Loucy (cell line): ENCODE data around the gene PRR29.
"Not testable (repeated sequence)": the region's sequence is repeated elsewhere in the genome, so short reads cannot be mapped to it uniquely, and the experiment has no call there.

ENCODE experiments used
- H2AFZ ChIP-seq: fragments of 200-600 bp; sonication (generic); 2 replicates; pipeline ENCODE4 v1.6.0; 2016; ENCODE audit warnings: antibody characterized with exemption, mild to moderate bottlenecking, low read length, moderate library complexity
- H3F3A ChIP-seq: fragments of 200-600 bp; 2 replicates; pipeline ENCODE4 v1.6.0; 2016; ENCODE audit warnings: antibody characterized with exemption, low read depth, mild to moderate bottlenecking
- H3K27me3 ChIP-seq: fragments of 200-600 bp; sonication (generic); 2 replicates; pipeline ENCODE4 v1.6.1; 2014; ENCODE audit warnings: low read length, mild to moderate bottlenecking; ENCODE audit not compliant: insufficient read depth, poor library complexity, severe bottlenecking
- H3K36me3 ChIP-seq: fragments of 200-600 bp; sonication (generic); 2 replicates; pipeline ENCODE4 v1.6.1; 2016; ENCODE audit warnings: low read length; ENCODE audit not compliant: insufficient read depth
- H3K4me1 ChIP-seq: fragments of 200-600 bp; sonication (generic); 2 replicates; pipeline ENCODE4 v1.5.1; 2014; ENCODE audit warnings: low read length, mild to moderate bottlenecking; ENCODE audit not compliant: insufficient read depth, poor library complexity, severe bottlenecking
- H3K4me2 ChIP-seq: fragments of 200-600 bp; sonication (generic); 2 replicates; pipeline ENCODE4 v1.6.0; 2014; ENCODE audit warnings: antibody characterized with exemption, low read length, low read depth, mild to moderate bottlenecking; ENCODE audit not compliant: poor library complexity, severe bottlenecking
- H3K4me3 ChIP-seq: fragments of 200-600 bp; sonication (generic); 2 replicates; pipeline ENCODE4 v1.5.1; 2014; ENCODE audit warnings: low read length, mild to moderate bottlenecking, mixed read lengths; ENCODE audit not compliant: poor library complexity, severe bottlenecking
- H3K79me2 ChIP-seq: fragments of 200-600 bp; sonication (generic); 2 replicates; pipeline ENCODE4 v1.6.1; 2014; ENCODE audit warnings: low read length; ENCODE audit not compliant: insufficient read depth
- H3K9ac ChIP-seq: fragments of 200-600 bp; sonication (generic); 2 replicates; pipeline ENCODE4 v1.6.0; 2014; ENCODE audit warnings: mild to moderate bottlenecking, low read depth, low read length, moderate library complexity; ENCODE audit not compliant: poor library complexity, severe bottlenecking
- H3K9me2 ChIP-seq: fragments of 200-600 bp; sonication (generic); replicated peaks from 2 replicates; pipeline ENCODE4 v1.6.1; 2016; ENCODE audit warnings: low read depth, low read length, mixed read lengths
- H3K9me3 ChIP-seq: fragments of 200-600 bp; sonication (generic); 2 replicates; pipeline ENCODE4 v1.6.1; 2014; ENCODE audit warnings: mild to moderate bottlenecking, antibody characterized with exemption, low read length, low read depth; ENCODE audit not compliant: insufficient read depth
- H4K20me1 ChIP-seq: fragments of 200-600 bp; sonication (generic); 2 replicates; pipeline ENCODE4 v1.6.0; 2014; ENCODE audit warnings: antibody characterized with exemption, low read length, mild to moderate bottlenecking; ENCODE audit not compliant: insufficient read depth, poor library complexity, severe bottlenecking
- CTCF ChIP-seq: fragments of 200-600 bp; sonication (generic); conservative IDR thresholded peaks from 2 replicates; pipeline ENCODE4 v1.5.1; 2014; ENCODE audit warnings: mild to moderate bottlenecking, antibody characterized with exemption, low read length
- EZH2phosphoT487 ChIP-seq: fragments of 200-600 bp; IDR thresholded peaks from 2 replicates; pipeline ENCODE4 v1.6.1; 2018; ENCODE audit warnings: antibody characterized with exemption, mild to moderate bottlenecking, moderate library complexity, borderline replicate concordance

The PRR29 gene

GRCh38 chr17:64005734-64006167, 7.6 kb downstream of the PRR29 start:
- peaks cover 4% of the 10 kb centered on the region for H4K20me1 ChIP-seq
- no peak overlapping the region for H3K4me2 ChIP-seq
- H3K79me2 ChIP-seq = peaks cover 42% of the 10 kb centered on the region
- peaks cover 33% of the 10 kb centered on the region for H3K4me1 ChIP-seq
- H3K9ac ChIP-seq = no peak overlapping the region
- H2AFZ ChIP-seq = no peak overlapping the region
- TF ChIP-seq CTCF (no peak), EZH2phosphoT487 (no peak)
- H3K27me3 ChIP-seq = no peaks in the 10 kb centered on the region
- H3K9me3 ChIP-seq = no peaks in the 10 kb centered on the region; the same call in 1 of the 2 replicates
- peaks cover 37% of the 10 kb centered on the region; the same call in 1 of the 2 replicates for H3K36me3 ChIP-seq
- no peaks in the 10 kb centered on the region for H3F3A ChIP-seq
- H3K9me2 ChIP-seq = no peaks in the 10 kb centered on the region
- H3K4me3 ChIP-seq = no peak overlapping the region

GRCh38 chr17:64006361-64007088, 8.4 kb downstream of the PRR29 start:
- no peak overlapping the region for H3K4me2 ChIP-seq
- no peak overlapping the region for H3K9ac ChIP-seq
- no peaks in the 10 kb centered on the region for H3F3A ChIP-seq
- peaks cover 4% of the 10 kb centered on the region for H4K20me1 ChIP-seq
- H2AFZ ChIP-seq = no peak overlapping the region
- H3K9me2 ChIP-seq = no peaks in the 10 kb centered on the region
- H3K9me3 ChIP-seq = no peaks in the 10 kb centered on the region; the same call in 1 of the 2 replicates
- TF ChIP-seq EZH2phosphoT487 = no peak
- TF ChIP-seq CTCF = no peak
- H3K4me1 ChIP-seq = peaks cover 33% of the 10 kb centered on the region
- H3K36me3 ChIP-seq = peaks cover 37% of the 10 kb centered on the region; the same call in 1 of the 2 replicates
- H3K27me3 ChIP-seq = no peaks in the 10 kb centered on the region
- peaks cover 50% of the 10 kb centered on the region for H3K79me2 ChIP-seq
- no peak overlapping the region for H3K4me3 ChIP-seq

GRCh38 chr17:64007089-64007837, 9.1 kb downstream of the PRR29 start:
- not testable (repeated sequence) for H3K9me2 ChIP-seq, H3K27me3 ChIP-seq, H3K9ac ChIP-seq, H3F3A ChIP-seq, H2AFZ ChIP-seq, H4K20me1 ChIP-seq, H3K9me3 ChIP-seq, H3K4me2 ChIP-seq, H3K4me3 ChIP-seq
- H3K36me3 ChIP-seq = peaks cover 32% of the 10 kb centered on the region; the same call in 1 of the 2 replicates
- H3K79me2 ChIP-seq = peaks cover 57% of the 10 kb centered on the region
- peaks cover 33% of the 10 kb centered on the region for H3K4me1 ChIP-seq
